ENCODE results near the gene EPS15.

DNA sequence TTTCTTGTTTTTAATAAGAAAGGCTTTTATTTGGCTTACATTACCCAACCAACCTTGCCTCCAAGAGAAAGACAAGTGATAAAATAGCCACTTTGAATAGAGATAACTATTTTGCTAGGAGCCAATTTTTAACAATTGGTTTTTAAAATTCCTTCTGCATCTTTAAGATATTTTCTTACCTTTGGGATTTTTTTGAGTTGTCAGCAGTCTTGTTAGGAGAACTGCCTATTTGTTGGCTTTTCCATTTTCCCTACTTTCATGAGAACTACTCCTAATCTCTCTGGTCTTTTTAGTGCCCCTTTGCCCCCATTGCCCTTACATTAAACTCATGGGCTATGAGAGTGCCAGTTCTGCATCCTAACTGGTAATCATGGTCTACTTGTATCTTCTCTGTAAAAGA lies 38.1 kb upstream of the EPS15 start:
- TF ChIP-seq, protein P1, sequence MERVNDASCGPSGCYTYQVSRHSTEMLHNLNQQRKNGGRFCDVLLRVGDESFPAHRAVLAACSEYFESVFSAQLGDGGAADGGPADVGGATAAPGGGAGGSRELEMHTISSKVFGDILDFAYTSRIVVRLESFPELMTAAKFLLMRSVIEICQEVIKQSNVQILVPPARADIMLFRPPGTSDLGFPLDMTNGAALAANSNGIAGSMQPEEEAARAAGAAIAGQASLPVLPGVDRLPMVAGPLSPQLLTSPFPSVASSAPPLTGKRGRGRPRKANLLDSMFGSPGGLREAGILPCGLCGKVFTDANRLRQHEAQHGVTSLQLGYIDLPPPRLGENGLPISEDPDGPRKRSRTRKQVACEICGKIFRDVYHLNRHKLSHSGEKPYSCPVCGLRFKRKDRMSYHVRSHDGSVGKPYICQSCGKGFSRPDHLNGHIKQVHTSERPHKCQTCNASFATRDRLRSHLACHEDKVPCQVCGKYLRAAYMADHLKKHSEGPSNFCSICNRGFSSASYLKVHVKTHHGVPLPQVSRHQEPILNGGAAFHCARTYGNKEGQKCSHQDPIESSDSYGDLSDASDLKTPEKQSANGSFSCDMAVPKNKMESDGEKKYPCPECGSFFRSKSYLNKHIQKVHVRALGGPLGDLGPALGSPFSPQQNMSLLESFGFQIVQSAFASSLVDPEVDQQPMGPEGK (CRISPR knock-in tag; IDR thresholded peaks at IDR 0.05; ENCODE audit: borderline replicate concordance): no peak
- TF ChIP-seq ZNF565 (CRISPR knock-in tag; conservative IDR thresholded peaks at IDR 0.05; ENCODE audit: low read depth) (no peak), TCF4 (CRISPR knock-in tag; IDR thresholded peaks at IDR 0.05; ENCODE audit: borderline replicate concordance) (no peak), ZNF8 (CRISPR knock-in tag; IDR thresholded peaks at IDR 0.05) (no peak), ZNF70 (CRISPR knock-in tag; IDR thresholded peaks at IDR 0.05) (no peak)
- TF ChIP-seq, protein P2, sequence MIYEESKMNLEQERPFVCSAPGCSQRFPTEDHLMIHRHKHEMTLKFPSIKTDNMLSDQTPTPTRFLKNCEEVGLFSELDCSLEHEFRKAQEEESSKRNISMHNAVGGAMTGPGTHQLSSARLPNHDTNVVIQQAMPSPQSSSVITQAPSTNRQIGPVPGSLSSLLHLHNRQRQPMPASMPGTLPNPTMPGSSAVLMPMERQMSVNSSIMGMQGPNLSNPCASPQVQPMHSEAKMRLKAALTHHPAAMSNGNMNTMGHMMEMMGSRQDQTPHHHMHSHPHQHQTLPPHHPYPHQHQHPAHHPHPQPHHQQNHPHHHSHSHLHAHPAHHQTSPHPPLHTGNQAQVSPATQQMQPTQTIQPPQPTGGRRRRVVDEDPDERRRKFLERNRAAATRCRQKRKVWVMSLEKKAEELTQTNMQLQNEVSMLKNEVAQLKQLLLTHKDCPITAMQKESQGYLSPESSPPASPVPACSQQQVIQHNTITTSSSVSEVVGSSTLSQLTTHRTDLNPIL (CRISPR knock-in tag; IDR thresholded peaks at IDR 0.05; ENCODE audit: low read depth): no peak
